ENCODE results near the gene C1QTNF8.

- TF ChIP-seq EZH2 (IDR thresholded peaks at IDR 0.05; ENCODE audit: borderline replicate concordance, low read length): no peak
- no peak for TF ChIP-seq CTCF (conservative IDR thresholded peaks at IDR 0.05 in 1 of 2, IDR thresholded peaks at IDR 0.05 in 1 of 2; ENCODE audit: extremely low read depth in 1 of 2, insufficient read depth in 1 of 2, low read depth in 1 of 2, low read length in 2 of 2)
Measured at GRCh38 chr16:1121009-1121408, 25.0 kb upstream of the C1QTNF8 start.

Data from mammary epithelial cell (primary cell).